ENCODE measurements around the gene RPP25L.
A peak's percentile ranks its signal among the peaks of the same experiment; 100 is the strongest.

- TF ChIP-seq POLR2A (IDR thresholded peaks at IDR 0.05) (peak in 3 of 4 donors; percentile 25 to 69 (median 51)), CTCF (IDR thresholded peaks at IDR 0.05) (no peak)
These were observed 8.4 kb upstream of the RPP25L start, which contains the start of gene DCTN3 for GRCh38 chr9:34620061-34620994.

Measured in upper lobe of left lung (tissue), 4 donors.